ENCODE data around the gene ING1.

DNA sequence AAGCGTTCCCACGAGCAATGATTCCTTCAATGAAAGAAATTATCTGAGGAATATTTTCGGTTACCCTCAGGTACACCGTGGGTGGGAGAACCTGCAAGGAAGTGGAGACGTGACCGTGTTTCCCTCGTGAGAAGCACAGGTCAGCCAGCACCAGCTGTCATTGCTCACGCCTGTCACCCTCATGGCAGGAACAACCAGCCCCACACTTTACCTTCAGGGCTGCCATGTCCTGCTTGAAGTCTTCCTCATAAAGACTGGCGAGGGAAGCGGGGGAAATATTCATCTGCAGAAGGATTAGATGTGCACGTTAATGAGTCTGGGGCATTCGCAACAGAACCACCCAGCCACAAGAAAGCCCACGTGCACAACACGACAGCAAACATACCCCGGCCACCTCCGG, 25.8 kb upstream of the ING1 start:
- TF ChIP-seq GATA2 (IDR thresholded peaks at IDR 0.05; ENCODE audit: low read depth, low read length) (no peak), GATA3 (IDR thresholded peaks at IDR 0.05; ENCODE audit: low read depth, low read length) (no peak)

Data from SH-SY5Y (cell line).